ENCODE data around the gene SULT4A1.
"Not testable (repeated sequence)": the region's sequence is repeated elsewhere in the genome, so short reads cannot be mapped to it uniquely, and the experiment has no call there.

- TF ChIP-seq CTCF (IDR thresholded peaks at IDR 0.05; ENCODE audit: low read length); EZH2phosphoT487 (IDR thresholded peaks at IDR 0.05; ENCODE audit: low read length); EZH2 (optimal IDR thresholded peaks at IDR 0.05; ENCODE audit: low read depth, low read length): not testable (repeated sequence)
These were observed 6.7 kb upstream of the SULT4A1 start for GRCh38 chr22:43869001-43869400.
